GM18502 (cell line): ENCODE data around the gene TRIM13.
"Not testable (repeated sequence)": the region's sequence is repeated elsewhere in the genome, so short reads cannot be mapped to it uniquely, and the experiment has no call there.

Source experiments
- ATAC-seq: cut with Tn5 transposase; IDR thresholded peaks from one replicate; pipeline ENCODE4 v1.9.1; 2021; ENCODE audit warnings: mild to moderate bottlenecking; ENCODE audit not compliant: unreplicated experiment, poor library complexity

TRIM13 gene

GRCh38 chr13:50053844-50054243 lies 57.0 kb downstream of the TRIM13 start:
- no peak for ATAC-seq

- ATAC-seq: no peak
These were observed 58.6 kb downstream of the TRIM13 start for GRCh38 chr13:50055454-50055853.

GRCh38 chr13:50060718-50061117 lies 63.9 kb downstream of the TRIM13 start:
- ATAC-seq: no peak

- not testable (repeated sequence) for ATAC-seq
These were observed 65.5 kb downstream of the TRIM13 start for GRCh38 chr13:50062336-50062735.

- no peak for ATAC-seq
These were observed 68.9 kb downstream of the TRIM13 start for GRCh38 chr13:50065712-50066111.
